H1 (cell line): ENCODE data around the gene ALG11.

Source experiments
- CTCF ChIP-seq, 3 experiments: IDR thresholded peaks; 1 replicate in 2 of 3; 2 replicates in 1 of 3; pipeline versions ENCODE4 v1.5.1 to v1.6.1; 2011; ENCODE audit warnings: low read length in 3 of 3, mild to moderate bottlenecking in 3 of 3, inconsistent platforms in 2 of 3, low read depth in 1 of 3, moderate library complexity in 1 of 3; ENCODE audit not compliant: insufficient read depth in 1 of 3; ENCODE audit errors: control extremely low read depth in 1 of 3
- MAFK ChIP-seq: IDR thresholded peaks from 2 replicates; pipeline ENCODE4 v1.6.1; 2012; ENCODE audit warnings: low read depth, mild to moderate bottlenecking, improper control_type of control experiment, low read length
- MAX ChIP-seq: IDR thresholded peaks from 2 replicates; pipeline ENCODE4 v1.6.1; 2012; ENCODE audit warnings: inconsistent platforms
- POLR2A ChIP-seq, 2 experiments: IDR thresholded peaks; 1 replicate in 1 of 2; 2 replicates in 1 of 2; pipeline ENCODE4 v1.6.1; 2011; ENCODE audit warnings: low read depth in 2 of 2, low read length in 2 of 2, mild to moderate bottlenecking in 2 of 2; ENCODE audit errors: control extremely low read depth in 1 of 2
- RAD21 ChIP-seq, 2 experiments: IDR thresholded peaks in 1 of 2; conservative IDR thresholded peaks in 1 of 2; 2 replicates each; pipeline ENCODE4 v1.6.1; 2011; ENCODE audit warnings: low read depth in 2 of 2, low read length in 2 of 2, improper control_type of control experiment in 1 of 2, inconsistent platforms in 1 of 2, mild to moderate bottlenecking in 1 of 2, moderate library complexity in 1 of 2
- SP2 ChIP-seq: IDR thresholded peaks from 2 replicates; pipeline ENCODE4 v1.6.1; 2012; ENCODE audit warnings: mild to moderate bottlenecking, low read length, inconsistent platforms
- SRF ChIP-seq: IDR thresholded peaks from 2 replicates; pipeline ENCODE4 v1.6.1; 2011; ENCODE audit warnings: mild to moderate bottlenecking, low read depth, low read length, moderate library complexity
- TAF1 ChIP-seq: IDR thresholded peaks from 2 replicates; pipeline ENCODE4 v1.6.1; 2011; ENCODE audit warnings: mild to moderate bottlenecking, low read depth, low read length
- TCF12 ChIP-seq: IDR thresholded peaks from 2 replicates; pipeline ENCODE4 v1.6.1; 2011; ENCODE audit warnings: low read depth, mild to moderate bottlenecking, low read length
- YY1 ChIP-seq: IDR thresholded peaks from 2 replicates; pipeline ENCODE4 v1.6.1; 2011; ENCODE audit warnings: low read depth, mild to moderate bottlenecking, low read length

GRCh38 chr13:52034616-52035226 is 22.5 kb downstream of the ALG11 start:
- TF ChIP-seq POLR2A (IDR thresholded peaks at IDR 0.05; ENCODE audit: control extremely low read depth in 1 of 2, low read depth in 2 of 2, low read length in 2 of 2): no peak
- no peak for TF ChIP-seq SRF
- no peak for TF ChIP-seq TAF1
- no peak for TF ChIP-seq TCF12
- TF ChIP-seq YY1: no peak
- TF ChIP-seq RAD21 (IDR thresholded peaks at IDR 0.05 in 1 of 2, conservative IDR thresholded peaks at IDR 0.05 in 1 of 2; ENCODE audit: low read depth in 2 of 2, low read length in 2 of 2): no peak
- no peak for TF ChIP-seq CTCF (IDR thresholded peaks at IDR 0.05; ENCODE audit: control extremely low read depth in 1 of 3, insufficient read depth in 1 of 3, low read depth in 1 of 3, low read length in 3 of 3)
- TF ChIP-seq MAX: no peak
- TF ChIP-seq MAFK: no peak
- TF ChIP-seq SP2: no peak
